GM23338 (cell line): ENCODE data around the gene FOXJ3. TPM values are rescaled to one million over a fixed set of nuclear protein-coding genes. Genes with fewer than 3 reads are reported as not detected.

Experiments used
- ATAC-seq: fragments of 200-7000 bp; cut with Tn5 transposase; 3 replicates; pipeline ENCODE4 v1.9.1; 2020
- DNase-seq: peaks from one replicate; pipeline ENCODE4 v3.0.0-alpha.2; 2015; ENCODE audit warnings: low spot score
- H2AFZ ChIP-seq: fragments of 200-600 bp; sonication (generic); 2 replicates; pipeline ENCODE4 v1.8.0; 2016; ENCODE audit warnings: antibody characterized with exemption, mild to moderate bottlenecking, moderate library complexity
- H3F3A ChIP-seq: fragments of 200-600 bp; sonication (generic); replicated peaks from 2 replicates; pipeline ENCODE4 v1.8.0; 2017; ENCODE audit warnings: antibody characterized with exemption, mixed run types, low read depth
- H3K27ac ChIP-seq: fragments of 200-600 bp; sonication (generic); 2 replicates; pipeline ENCODE4 v1.6.1; 2016; ENCODE audit warnings: low read depth
- H3K27me3 ChIP-seq: fragments of 200-600 bp; sonication (generic); 2 replicates; pipeline ENCODE4 v1.8.0; 2016; ENCODE audit warnings: mild to moderate bottlenecking, mixed run types, moderate library complexity; ENCODE audit not compliant: insufficient read depth
- H3K36me3 ChIP-seq: fragments of 200-600 bp; sonication (generic); 2 replicates; pipeline ENCODE4 v1.8.0; 2016; ENCODE audit warnings: mild to moderate bottlenecking; ENCODE audit not compliant: insufficient read depth
- H3K4me1 ChIP-seq: fragments of 200-600 bp; sonication (generic); 2 replicates; pipeline ENCODE4 v1.8.0; 2016; ENCODE audit warnings: mild to moderate bottlenecking, moderate library complexity; ENCODE audit not compliant: insufficient read depth
- H3K4me2 ChIP-seq: fragments of 200-600 bp; sonication (generic); 2 replicates; pipeline ENCODE4 v1.7.1; 2017; ENCODE audit warnings: mixed run types
- H3K4me3 ChIP-seq: fragments of 200-600 bp; sonication (generic); 2 replicates; pipeline ENCODE4 v1.6.1; 2016; ENCODE audit warnings: mixed run types
- H3K79me2 ChIP-seq: fragments of 200-600 bp; sonication (generic); replicated peaks from 2 replicates; pipeline ENCODE4 v1.8.0; 2017; ENCODE audit warnings: mild to moderate bottlenecking; ENCODE audit not compliant: insufficient read depth
- H3K9me2 ChIP-seq: fragments of 200-600 bp; sonication (generic); 2 replicates; pipeline ENCODE4 v1.8.0; 2017; ENCODE audit not compliant: insufficient read depth
- H4K20me1 ChIP-seq: fragments of 200-600 bp; sonication (generic); replicated peaks from 2 replicates; pipeline ENCODE4 v1.8.0; 2017; ENCODE audit warnings: mild to moderate bottlenecking; ENCODE audit not compliant: insufficient read depth
- H3K27ac Mint-ChIP-seq: 2 replicates; pipeline ENCODE4 v1.8.0; 2020; ENCODE audit warnings: inconsistent platforms, mild to moderate bottlenecking, moderate library complexity, mixed read lengths
- H3K27me3 Mint-ChIP-seq: 3 replicates; pipeline ENCODE4 v1.8.0; 2022; ENCODE audit warnings: low read depth, mild to moderate bottlenecking, moderate library complexity, mixed read lengths, inconsistent platforms; ENCODE audit not compliant: insufficient read depth, poor library complexity
- H3K36me3 Mint-ChIP-seq: 3 replicates; pipeline ENCODE4 v1.8.0; 2021; ENCODE audit warnings: low read depth, mild to moderate bottlenecking, inconsistent platforms, moderate library complexity, mixed read lengths
- H3K4me1 Mint-ChIP-seq: 3 replicates; pipeline ENCODE4 v1.8.0; 2020; ENCODE audit warnings: mild to moderate bottlenecking, inconsistent platforms, mixed read lengths
- H3K4me3 Mint-ChIP-seq: 3 replicates; pipeline ENCODE4 v1.8.0; 2021; ENCODE audit warnings: moderate library complexity, mild to moderate bottlenecking, inconsistent platforms, mixed read lengths
- H3K9me3 Mint-ChIP-seq: 3 replicates; pipeline ENCODE4 v1.8.0; 2020; ENCODE audit warnings: moderate library complexity, mild to moderate bottlenecking, inconsistent platforms, mixed read lengths
- CREB1 ChIP-seq: fragments of 250-450 bp; sonication (Bioruptor Pico); IDR thresholded peaks from 2 replicates; pipeline ENCODE4 v1.5.0; 2020; ENCODE audit warnings: low read depth, mild to moderate bottlenecking, moderate library complexity
- CTCF ChIP-seq, 2 experiments: fragments of 200-600 bp in 1 of 2; sonication (generic) in 1 of 2; conservative IDR thresholded peaks; 2 replicates each; pipeline versions ENCODE4 v1.5.1 to v1.6.1; 2016 to 2017; ENCODE audit warnings: antibody characterized with exemption in 2 of 2, low read depth in 2 of 2, mild to moderate bottlenecking in 2 of 2, moderate library complexity in 1 of 2
- ETS1 ChIP-seq: IDR thresholded peaks from 2 replicates; pipeline ENCODE4 v1.6.1; 2016; ENCODE audit warnings: antibody characterized with exemption
- EZH2phosphoT487 ChIP-seq: fragments of 200-600 bp; sonication (generic); IDR thresholded peaks from one replicate; pipeline ENCODE4 v1.8.1; 2018; ENCODE audit warnings: antibody characterized with exemption; ENCODE audit not compliant: unreplicated experiment
- JUNB ChIP-seq: IDR thresholded peaks from one replicate; pipeline ENCODE4 v1.6.1; 2016; ENCODE audit warnings: antibody characterized with exemption; ENCODE audit not compliant: unreplicated experiment
- NANOG ChIP-seq: IDR thresholded peaks from 2 replicates; pipeline ENCODE4 v1.6.1; 2016; ENCODE audit warnings: antibody characterized with exemption, borderline replicate concordance
- REST ChIP-seq: IDR thresholded peaks from one replicate; pipeline ENCODE4 v1.6.1; 2018; ENCODE audit warnings: antibody characterized with exemption; ENCODE audit not compliant: unreplicated experiment
- STAT1 ChIP-seq: IDR thresholded peaks from one replicate; pipeline ENCODE4 v1.6.1; 2016; ENCODE audit warnings: antibody characterized with exemption; ENCODE audit not compliant: unreplicated experiment
- ZNF114 ChIP-seq: fragments of 250-450 bp; sonication (Bioruptor Pico); IDR thresholded peaks from 2 replicates; pipeline ENCODE4 v1.5.0; 2020; ENCODE audit warnings: mild to moderate bottlenecking, moderate library complexity
- ZNF331 ChIP-seq: fragments of 250-450 bp; sonication (Bioruptor Pico); IDR thresholded peaks from 2 replicates; pipeline ENCODE4 v1.5.0; 2020; ENCODE audit warnings: low read depth, mild to moderate bottlenecking, moderate library complexity
- ZNF462 ChIP-seq: fragments of 250-450 bp; sonication (Bioruptor Pico); IDR thresholded peaks from 2 replicates; pipeline ENCODE4 v1.5.0; 2020; ENCODE audit warnings: mild to moderate bottlenecking, moderate library complexity
- polyA plus RNA-seq: library from polyadenylated mRNA; unstranded; fragments of >200 nt; fragmentation: Nextera tagmentation; extraction: Ambion mirVana; gene quantifications from 2 replicates; pipeline ENCODE4 v1.2.1, GENCODE V29; 2016
- total RNA-seq: library from RNA; depleted of rRNA; stranded (reverse); fragments of >200 nt; shearing (Covaris generic); gene quantifications from 2 replicates; pipeline ENCODE4 v1.2.3, GENCODE V29; 2014

FOXJ3 gene
- total and polyA plus RNA-seq, 2 experiments from 2014 or later, result 36.6 to 53.3 TPM

GRCh38 chr1:42258218-42258617 is 76.8 kb downstream of the FOXJ3 start:
- Histone ChIP-seq H3K27ac (0 out of 2 replicates have a peak overlapping the region, but pooled peaks have one; percentile 29), H3K4me2 (no peak overlapping the region), H3K9me2 (no peaks in the 10 kb centered on the region), H3K4me3 (no peak overlapping the region), H3K4me1 (no peaks in the 10 kb centered on the region), H2AFZ (no peak overlapping the region), H3K27me3 (no peaks in the 10 kb centered on the region), H4K20me1 (peaks cover 14% of the 10 kb centered on the region; the same call in 1 of the 2 replicates), H3K79me2 (peaks cover 88% of the 10 kb centered on the region), H3K36me3 (no peaks in the 10 kb centered on the region), H3F3A (no peaks in the 10 kb centered on the region)
- Mint-ChIP-seq H3K4me1 (peaks cover 6% of the 10 kb centered on the region; the same call in 2 of the 3 replicates), H3K4me3 (no peak overlapping the region), H3K9me3 (no peaks in the 10 kb centered on the region), H3K27ac (no peak overlapping the region), H3K27me3 (peaks cover 2% of the 10 kb centered on the region), H3K36me3 (peaks cover 7% of the 10 kb centered on the region; the same call in 2 of the 3 replicates)
- DNase-seq (no peak), ATAC-seq (no peak)
- TF ChIP-seq CREB1 (no peak), REST (no peak), ETS1 (no peak), ZNF462 (CRISPR knock-in tag) (no peak), NANOG (no peak), EZH2phosphoT487 (no peak), ZNF331 (CRISPR knock-in tag) (no peak), ZNF114 (CRISPR knock-in tag) (no peak), CTCF (conservative IDR thresholded peaks at IDR 0.05; ENCODE audit: low read depth in 2 of 2) (no peak), STAT1 (no peak), JUNB (no peak)
